ENCODE measurements around the gene ARMH3. TPM values are rescaled to one million over a fixed set of nuclear protein-coding genes. Genes with fewer than 3 reads are reported as not detected.

The ARMH3 gene
- total RNA-seq, 1 experiment from 2014 or later, result 12.8 TPM

DNA sequence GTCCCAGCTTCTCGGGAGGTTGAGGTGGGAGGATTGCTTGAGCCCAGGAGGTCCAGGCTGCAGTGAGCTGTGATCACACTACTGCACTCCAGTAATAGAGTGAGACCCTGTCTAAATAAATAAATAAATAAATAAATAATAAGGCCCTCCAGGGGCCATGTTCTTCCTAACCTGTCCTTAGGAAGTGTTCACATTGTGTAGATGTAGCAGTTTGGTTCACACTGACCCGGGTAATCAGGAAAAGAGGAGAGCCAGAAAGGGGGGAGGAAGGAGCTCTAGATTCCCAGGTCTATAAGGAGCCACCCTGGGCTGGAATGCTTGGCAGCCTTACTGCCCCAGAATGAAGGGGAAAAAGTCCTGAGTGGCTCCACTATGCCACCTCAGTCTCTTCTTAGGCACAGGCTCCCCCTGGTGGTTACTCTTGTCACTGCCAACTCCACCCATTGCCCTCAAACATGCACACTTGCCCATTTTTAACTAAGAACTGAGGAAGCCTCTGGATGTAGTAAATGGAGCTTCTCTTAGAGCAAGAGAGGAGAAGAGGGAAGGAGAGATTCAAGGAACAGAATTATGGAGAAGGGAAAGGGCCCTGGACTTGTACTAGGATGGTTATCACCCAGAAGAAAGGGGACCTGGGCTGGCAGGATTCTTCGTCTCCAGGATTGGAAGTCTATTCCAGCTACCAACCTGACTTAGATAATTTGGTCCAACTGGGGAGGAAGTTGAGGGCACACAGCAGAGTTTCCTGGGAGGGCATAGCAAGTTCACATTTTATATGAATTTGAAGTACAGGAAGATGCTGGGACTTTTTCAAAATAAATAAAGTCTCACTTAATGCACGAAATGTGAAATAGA, 16.9 kb upstream of the ARMH3 start:
- Histone ChIP-seq H3K9me2 (ENCODE audit: insufficient read depth) (no peaks in the 10 kb centered on the region), H3K27me3 (ENCODE audit: insufficient read depth, low read depth) (no peaks in the 10 kb centered on the region), H3K4me2 (no peak overlapping the region), H2AFZ (no peak overlapping the region), H3K9me3 (ENCODE audit: insufficient read depth, low read depth) (no peaks in the 10 kb centered on the region), H3K79me2 (ENCODE audit: low read depth) (peaks cover 1% of the 10 kb centered on the region), H4K20me1 (ENCODE audit: insufficient read depth) (no peaks in the 10 kb centered on the region), H3F3A (ENCODE audit: insufficient read depth, low read depth) (peaks cover 6% of the 10 kb centered on the region; the same call in 1 of the 2 replicates), H3K27ac (no peak overlapping the region), H3K4me1 (replicated peaks; ENCODE audit: insufficient read depth) (no peaks in the 10 kb centered on the region), H3K4me3 (no peak overlapping the region), H3K36me3 (ENCODE audit: low read depth) (no peaks in the 10 kb centered on the region)
- CTCF ChIA-PET, result interaction anchor here (0.6 to 2.0 kb wide), 5 partner anchors 28 to 233 kb away, joined by 3 to 12 read pairs (median 6); no protein-coding TSS in a partner anchor
- BruUV-seq (replicated peaks), result no TSS peak
- peak in 1 of 2 experiments; percentile 72 for DNase-seq
- POLR2A ChIA-PET (ENCODE audit: unreplicated experiment), result no interaction called here
- intact Hi-C loops (cut with micrococcal nuclease; ENCODE audit: unreplicated experiment), result loop anchor here (1.0 to 2.0 kb wide), 3 partner anchors 233 to 860 kb away; no protein-coding TSS in a partner anchor
- TF ChIP-seq EZH2 (IDR thresholded peaks at IDR 0.05; ENCODE audit: low read depth), result no peak
- TF ChIP-seq, protein P1, sequence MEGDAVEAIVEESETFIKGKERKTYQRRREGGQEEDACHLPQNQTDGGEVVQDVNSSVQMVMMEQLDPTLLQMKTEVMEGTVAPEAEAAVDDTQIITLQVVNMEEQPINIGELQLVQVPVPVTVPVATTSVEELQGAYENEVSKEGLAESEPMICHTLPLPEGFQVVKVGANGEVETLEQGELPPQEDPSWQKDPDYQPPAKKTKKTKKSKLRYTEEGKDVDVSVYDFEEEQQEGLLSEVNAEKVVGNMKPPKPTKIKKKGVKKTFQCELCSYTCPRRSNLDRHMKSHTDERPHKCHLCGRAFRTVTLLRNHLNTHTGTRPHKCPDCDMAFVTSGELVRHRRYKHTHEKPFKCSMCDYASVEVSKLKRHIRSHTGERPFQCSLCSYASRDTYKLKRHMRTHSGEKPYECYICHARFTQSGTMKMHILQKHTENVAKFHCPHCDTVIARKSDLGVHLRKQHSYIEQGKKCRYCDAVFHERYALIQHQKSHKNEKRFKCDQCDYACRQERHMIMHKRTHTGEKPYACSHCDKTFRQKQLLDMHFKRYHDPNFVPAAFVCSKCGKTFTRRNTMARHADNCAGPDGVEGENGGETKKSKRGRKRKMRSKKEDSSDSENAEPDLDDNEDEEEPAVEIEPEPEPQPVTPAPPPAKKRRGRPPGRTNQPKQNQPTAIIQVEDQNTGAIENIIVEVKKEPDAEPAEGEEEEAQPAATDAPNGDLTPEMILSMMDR (conservative IDR thresholded peaks at IDR 0.05), result peak; percentile 87

DNA sequence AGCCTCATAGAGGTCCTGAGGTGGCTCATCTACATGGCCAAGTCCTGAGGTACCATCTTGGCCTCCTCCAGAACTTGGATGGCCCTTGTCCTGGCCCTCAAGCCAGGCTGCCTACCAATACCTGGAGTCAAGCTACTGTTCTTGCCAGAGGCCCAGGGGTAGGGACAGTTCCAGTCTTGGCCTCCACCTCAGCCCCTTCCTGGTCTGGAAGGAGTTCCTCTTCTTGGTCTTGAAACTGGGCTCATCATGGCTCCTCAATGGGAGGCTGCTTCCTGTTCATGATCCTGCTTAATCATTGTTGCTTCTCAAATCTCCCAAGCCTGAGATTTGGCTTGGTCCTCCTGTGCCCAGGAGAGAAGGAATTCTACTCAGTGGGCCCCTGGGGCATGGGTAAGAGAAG, 13.1 kb upstream of the ARMH3 start:
- Histone ChIP-seq H3K9me2 (ENCODE audit: insufficient read depth) (no peaks in the 10 kb centered on the region), H4K20me1 (ENCODE audit: insufficient read depth) (0 out of 2 replicates have a peak, but pooled peaks cover 4% of the 10 kb centered on the region), H3K4me2 (no peak overlapping the region), H3F3A (ENCODE audit: insufficient read depth, low read depth) (peaks cover 13% of the 10 kb centered on the region), H2AFZ (no peak overlapping the region), H3K27me3 (ENCODE audit: insufficient read depth, low read depth) (no peaks in the 10 kb centered on the region), H3K27ac (no peak overlapping the region), H3K36me3 (ENCODE audit: low read depth) (no peaks in the 10 kb centered on the region), H3K4me3 (no peak overlapping the region), H3K9me3 (ENCODE audit: insufficient read depth, low read depth) (no peaks in the 10 kb centered on the region), H3K4me1 (replicated peaks; ENCODE audit: insufficient read depth) (0 out of 2 replicates have a peak, but pooled peaks cover 6% of the 10 kb centered on the region), H3K79me2 (ENCODE audit: low read depth) (peaks cover 23% of the 10 kb centered on the region)
- DNase-seq, result no peak
- intact Hi-C loops (cut with micrococcal nuclease; ENCODE audit: unreplicated experiment), result no loop called here
- TF ChIP-seq, protein P1 (conservative IDR thresholded peaks at IDR 0.05), result no peak
- TF ChIP-seq EZH2 (IDR thresholded peaks at IDR 0.05; ENCODE audit: low read depth), result no peak
- ChIA-PET CTCF (no interaction called here), POLR2A (ENCODE audit: unreplicated experiment) (no interaction called here)
- BruUV-seq (replicated peaks), result no TSS peak

DNA sequence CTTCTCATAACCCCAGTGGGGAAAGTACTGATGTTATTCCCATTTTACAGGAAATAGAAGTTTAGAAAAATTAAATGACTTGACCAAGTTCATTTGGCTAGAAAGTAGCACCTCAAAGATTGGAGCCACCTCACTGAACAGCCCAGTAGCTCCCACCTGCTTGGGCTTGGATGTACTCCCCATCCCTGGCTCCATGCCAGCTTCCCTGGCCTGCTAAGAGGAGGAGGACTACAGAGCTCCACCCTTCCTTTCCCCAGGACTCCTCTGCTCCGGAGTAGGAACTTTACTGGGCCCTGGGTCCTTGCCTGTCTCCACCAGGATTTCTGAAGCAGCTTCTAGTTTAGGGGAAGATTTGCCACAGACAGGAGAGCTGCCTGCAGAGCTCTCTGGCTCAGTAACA, 12.2 kb upstream of the ARMH3 start:
- intact Hi-C loops (cut with micrococcal nuclease; ENCODE audit: unreplicated experiment), result no loop called here
- no peak overlapping the region for H3K4me2 ChIP-seq
- ChIA-PET POLR2A (ENCODE audit: unreplicated experiment) (no interaction called here), CTCF (interaction anchor here (0.6 kb wide), 1 partner anchor 625 kb away, joined by 11 read pairs; no protein-coding TSS in a partner anchor)
- no peak for TF ChIP-seq EZH2 (IDR thresholded peaks at IDR 0.05; ENCODE audit: low read depth)
- H3K27me3 ChIP-seq (ENCODE audit: insufficient read depth, low read depth), result no peaks in the 10 kb centered on the region
- H3F3A ChIP-seq (ENCODE audit: insufficient read depth, low read depth), result peaks cover 13% of the 10 kb centered on the region
- no peaks in the 10 kb centered on the region for H3K9me3 ChIP-seq (ENCODE audit: insufficient read depth, low read depth)
- no peak overlapping the region for H2AFZ ChIP-seq
- 0 out of 2 replicates have a peak, but pooled peaks cover 4% of the 10 kb centered on the region for H4K20me1 ChIP-seq (ENCODE audit: insufficient read depth)
- H3K27ac ChIP-seq, result no peak overlapping the region
- H3K4me1 ChIP-seq (replicated peaks; ENCODE audit: insufficient read depth), result 0 out of 2 replicates have a peak, but pooled peaks cover 6% of the 10 kb centered on the region
- no peaks in the 10 kb centered on the region for H3K36me3 ChIP-seq (ENCODE audit: low read depth)
- DNase-seq, result no peak
- H3K4me3 ChIP-seq, result no peak overlapping the region
- H3K9me2 ChIP-seq (ENCODE audit: insufficient read depth), result no peaks in the 10 kb centered on the region
- peaks cover 23% of the 10 kb centered on the region for H3K79me2 ChIP-seq (ENCODE audit: low read depth)
- no TSS peak for BruUV-seq (replicated peaks)

Measured in PC-9 (cell line).